ENCODE results near the gene COL27A1. TPM values are rescaled to one million over a fixed set of nuclear protein-coding genes. Genes with fewer than 3 reads are reported as not detected.

COL27A1 gene
- total RNA-seq, 1 experiment from 2014 or later = 37.0 TPM

DNA sequence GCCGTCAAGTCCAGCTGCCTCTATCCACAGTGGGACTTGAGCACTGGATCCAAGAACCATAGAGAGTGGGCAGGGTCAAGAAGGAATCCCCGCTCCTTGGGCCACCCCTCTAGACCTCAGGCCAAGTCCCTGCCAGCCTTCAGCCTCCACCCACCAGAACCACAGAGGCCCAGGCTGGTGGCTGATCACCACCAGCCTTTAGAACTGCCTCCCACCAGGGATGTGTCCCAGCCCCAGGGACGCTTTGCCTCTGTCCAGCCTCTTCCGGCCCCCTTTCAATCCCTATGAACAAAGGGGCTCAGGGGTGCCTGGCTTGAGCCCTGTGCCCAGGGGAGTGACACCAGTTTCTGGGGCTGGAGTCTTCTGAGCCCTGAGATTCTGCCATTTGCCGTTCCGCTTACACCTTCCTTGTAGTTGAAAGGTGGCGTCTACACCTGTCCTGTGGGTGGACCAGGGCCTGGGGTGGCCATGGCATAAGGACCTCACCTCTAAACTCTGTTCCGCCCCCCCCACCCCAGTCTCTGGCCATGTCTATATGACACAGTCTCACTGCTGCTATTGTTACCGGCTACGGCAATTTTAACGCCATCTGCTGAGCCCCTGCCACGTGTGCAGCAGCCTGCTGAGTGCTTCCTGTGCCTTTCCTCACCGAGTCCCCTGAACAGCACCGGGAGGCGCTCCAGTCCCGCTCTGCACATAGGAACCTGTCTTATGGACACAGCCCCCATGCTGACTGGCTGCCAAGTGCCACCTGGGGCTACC lies 131.8 kb downstream of the COL27A1 start:
- peak; percentile 51 for DNase-seq (ENCODE audit: low spot score)
- POLR2A ChIA-PET (ENCODE audit: low non-redundant PET) = no interaction called here
- no TSS peak for BruUV-seq (replicated peaks)
- Histone ChIP-seq H3K4me3 (ENCODE audit: low read depth, low read length, poor library complexity, severe bottlenecking) (no peak overlapping the region), H3K27me3 (replicated peaks; ENCODE audit: insufficient read depth, low read depth, low read length, poor library complexity) (no peaks in the 10 kb centered on the region), H3K27ac (ENCODE audit: low read depth, low read length, poor library complexity, severe bottlenecking) (peak overlapping the region; percentile 4), H3K9me3 (ENCODE audit: low read depth, low read length, poor library complexity, severe bottlenecking) (no peaks in the 10 kb centered on the region), H3K4me1 (ENCODE audit: insufficient read depth, low read length, poor library complexity, severe bottlenecking) (peaks cover 7% of the 10 kb centered on the region), H3K36me3 (ENCODE audit: insufficient read depth, low read length, poor library complexity, severe bottlenecking) (peaks cover under 1% of the 10 kb centered on the region)
- CTCF ChIA-PET = interaction anchor here (0.8 to 1.1 kb wide), 2 partner anchors 179 to 205 kb away, joined by 3 to 4 read pairs; no protein-coding TSS in a partner anchor
- intact Hi-C loops (cut with micrococcal nuclease; ENCODE audit: unreplicated experiment) = no loop called here
- TF ChIP-seq, protein P1, sequence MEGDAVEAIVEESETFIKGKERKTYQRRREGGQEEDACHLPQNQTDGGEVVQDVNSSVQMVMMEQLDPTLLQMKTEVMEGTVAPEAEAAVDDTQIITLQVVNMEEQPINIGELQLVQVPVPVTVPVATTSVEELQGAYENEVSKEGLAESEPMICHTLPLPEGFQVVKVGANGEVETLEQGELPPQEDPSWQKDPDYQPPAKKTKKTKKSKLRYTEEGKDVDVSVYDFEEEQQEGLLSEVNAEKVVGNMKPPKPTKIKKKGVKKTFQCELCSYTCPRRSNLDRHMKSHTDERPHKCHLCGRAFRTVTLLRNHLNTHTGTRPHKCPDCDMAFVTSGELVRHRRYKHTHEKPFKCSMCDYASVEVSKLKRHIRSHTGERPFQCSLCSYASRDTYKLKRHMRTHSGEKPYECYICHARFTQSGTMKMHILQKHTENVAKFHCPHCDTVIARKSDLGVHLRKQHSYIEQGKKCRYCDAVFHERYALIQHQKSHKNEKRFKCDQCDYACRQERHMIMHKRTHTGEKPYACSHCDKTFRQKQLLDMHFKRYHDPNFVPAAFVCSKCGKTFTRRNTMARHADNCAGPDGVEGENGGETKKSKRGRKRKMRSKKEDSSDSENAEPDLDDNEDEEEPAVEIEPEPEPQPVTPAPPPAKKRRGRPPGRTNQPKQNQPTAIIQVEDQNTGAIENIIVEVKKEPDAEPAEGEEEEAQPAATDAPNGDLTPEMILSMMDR (conservative IDR thresholded peaks at IDR 0.05; ENCODE audit: low read depth, low read length) = peak; percentile 35; the same call in 1 of the 2 replicates
- TF ChIP-seq EZH2 (IDR thresholded peaks at IDR 0.05; ENCODE audit: borderline replicate concordance, low read depth, low read length, poor library complexity, severe bottlenecking) = no peak

DNA sequence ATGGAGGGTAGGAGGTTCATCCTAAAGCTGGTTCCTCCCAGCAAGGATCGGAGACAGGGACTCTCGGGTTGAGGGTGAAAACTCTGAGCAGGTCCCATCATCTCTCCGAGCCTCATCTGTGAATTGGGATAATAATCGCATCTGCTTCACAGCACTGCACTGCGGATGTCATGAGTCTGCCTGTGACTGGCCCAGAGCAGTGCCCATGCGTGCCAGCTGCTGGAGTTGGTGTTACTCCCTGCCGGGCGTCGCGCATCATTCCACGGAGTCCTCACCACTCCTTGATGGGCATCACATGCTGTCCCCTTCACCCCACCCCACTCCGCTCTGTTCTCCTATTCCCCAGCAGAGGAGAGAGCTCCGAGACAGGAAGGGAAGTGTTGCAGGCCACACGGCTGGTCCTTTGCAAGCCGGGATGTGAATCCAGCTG lies 132.4 kb downstream of the COL27A1 start:
- Histone ChIP-seq H3K36me3 (ENCODE audit: insufficient read depth, low read length, poor library complexity, severe bottlenecking) (peaks cover 7% of the 10 kb centered on the region), H3K9me3 (ENCODE audit: low read depth, low read length, poor library complexity, severe bottlenecking) (no peaks in the 10 kb centered on the region), H3K4me3 (ENCODE audit: low read depth, low read length, poor library complexity, severe bottlenecking) (no peak overlapping the region), H3K27ac (ENCODE audit: low read depth, low read length, poor library complexity, severe bottlenecking) (no peak overlapping the region), H3K27me3 (replicated peaks; ENCODE audit: insufficient read depth, low read depth, low read length, poor library complexity) (no peaks in the 10 kb centered on the region), H3K4me1 (ENCODE audit: insufficient read depth, low read length, poor library complexity, severe bottlenecking) (peaks cover 7% of the 10 kb centered on the region)
- intact Hi-C loops (cut with micrococcal nuclease; ENCODE audit: unreplicated experiment) = no loop called here
- no peak for TF ChIP-seq EZH2 (IDR thresholded peaks at IDR 0.05; ENCODE audit: borderline replicate concordance, low read depth, low read length, poor library complexity, severe bottlenecking)
- TF ChIP-seq, protein P1 (conservative IDR thresholded peaks at IDR 0.05; ENCODE audit: low read depth, low read length) = no peak
- no TSS peak for BruUV-seq (replicated peaks)
- ChIA-PET CTCF (interaction anchor here (0.8 to 1.1 kb wide), 2 partner anchors 180 to 205 kb away, joined by 3 to 4 read pairs; no protein-coding TSS in a partner anchor), POLR2A (ENCODE audit: low non-redundant PET) (no interaction called here)
- DNase-seq (ENCODE audit: low spot score) = no peak

DNA sequence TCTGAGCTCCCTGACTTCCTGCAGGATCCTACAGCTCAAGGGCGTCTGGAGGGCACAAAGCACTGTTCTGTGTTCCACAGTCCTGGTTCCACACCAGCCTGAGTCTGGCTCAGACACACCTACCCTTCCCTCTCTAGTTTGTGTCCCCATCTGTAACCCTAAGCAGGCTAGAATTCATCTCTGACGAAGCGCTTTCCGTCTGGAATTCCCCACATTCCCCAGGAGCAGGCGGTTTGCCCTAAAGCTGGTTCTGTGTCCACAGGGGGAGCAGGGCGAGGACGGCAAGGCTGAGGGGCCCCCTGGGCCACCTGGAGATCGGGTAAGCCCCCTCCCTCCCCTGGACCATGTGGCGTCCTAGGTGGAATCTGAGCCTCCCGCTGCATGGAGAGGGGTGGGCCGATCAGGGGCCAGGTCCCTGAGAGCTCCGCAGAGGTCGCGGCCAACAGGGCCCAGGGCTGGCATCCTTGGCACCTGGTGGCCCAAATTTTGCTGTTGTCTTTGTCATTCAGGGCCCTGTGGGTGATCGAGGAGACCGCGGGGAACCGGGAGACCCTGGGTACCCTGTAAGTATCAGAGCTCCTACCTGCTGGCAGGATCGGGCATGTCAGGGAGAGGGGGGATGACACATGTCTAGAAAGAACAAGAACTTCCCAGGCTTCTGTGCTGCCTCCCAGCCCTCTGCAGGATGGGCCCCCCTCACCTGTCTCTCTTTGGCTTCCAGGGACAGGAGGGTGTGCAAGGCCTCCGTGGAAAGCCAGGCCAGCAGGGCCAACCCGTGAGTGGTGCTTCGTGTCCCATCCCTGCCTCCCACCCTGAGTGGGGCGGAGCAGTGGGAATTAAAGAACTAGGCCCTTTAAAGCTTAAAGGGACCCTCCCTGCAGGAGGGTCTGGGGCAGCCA lies 133.1 kb downstream of the COL27A1 start:
- TF ChIP-seq, protein P1 (conservative IDR thresholded peaks at IDR 0.05; ENCODE audit: low read depth, low read length) = no peak
- Histone ChIP-seq H3K36me3 (ENCODE audit: insufficient read depth, low read length, poor library complexity, severe bottlenecking) (peaks cover 9% of the 10 kb centered on the region), H3K4me1 (ENCODE audit: insufficient read depth, low read length, poor library complexity, severe bottlenecking) (peaks cover 7% of the 10 kb centered on the region), H3K4me3 (ENCODE audit: low read depth, low read length, poor library complexity, severe bottlenecking) (no peak overlapping the region), H3K9me3 (ENCODE audit: low read depth, low read length, poor library complexity, severe bottlenecking) (no peaks in the 10 kb centered on the region), H3K27me3 (replicated peaks; ENCODE audit: insufficient read depth, low read depth, low read length, poor library complexity) (no peaks in the 10 kb centered on the region), H3K27ac (ENCODE audit: low read depth, low read length, poor library complexity, severe bottlenecking) (no peak overlapping the region)
- no peak for DNase-seq (ENCODE audit: low spot score)
- intact Hi-C loops (cut with micrococcal nuclease; ENCODE audit: unreplicated experiment) = no loop called here
- POLR2A ChIA-PET (ENCODE audit: low non-redundant PET) = no interaction called here
- BruUV-seq (replicated peaks) = no TSS peak
- CTCF ChIA-PET = interaction anchor here (0.6 to 1.1 kb wide), 4 partner anchors 180 to 206 kb away, joined by 3 to 4 read pairs (median 3); no protein-coding TSS in a partner anchor

All from A673 (cell line).